GM12878 (cell line): Measurements from ENCODE around the gene PPP3CA. TPM values are rescaled to one million over a fixed set of nuclear protein-coding genes. Genes with fewer than 3 reads are reported as not detected.

Experiments used
- ATAC-seq: fragments of 200-7000 bp; cut with Tn5 transposase; 3 replicates; pipeline ENCODE4 v1.9.1; 2020; ENCODE audit warnings: mild to moderate bottlenecking, moderate library complexity
- BruUV-seq: library from RNA; stranded (reverse); fragments of 400-500 nt; replicated peaks from 2 replicates; lab custom pipeline; 2021; lab: Mats Ljungman, UMichigan
- CTCF ChIA-PET: fragments of 300-600 bp; sonication (Branson Sonifier 250); formaldehyde crosslinking; extraction: SDS; loops from one replicate; lab custom pipeline; 2021; ENCODE audit warnings: inconsistent platforms; lab: Yijun Ruan, JAX
- POLR2A ChIA-PET: fragments of 350-600 bp; formaldehyde crosslinking; extraction: SDS; loops from one replicate; lab custom pipeline; 2021; ENCODE audit warnings: inconsistent platforms; lab: Charles Lee
- RAD21 ChIA-PET: fragments of 300-600 bp; sonication (Branson Sonifier 250); formaldehyde crosslinking; loops from one replicate; lab custom pipeline; 2023; ENCODE audit warnings: antibody characterized with exemption; ENCODE audit not compliant: unreplicated experiment; lab: Charles Lee
- SMC1A ChIA-PET: fragments of 300-600 bp; sonication (Branson Sonifier 250); formaldehyde crosslinking; loops from one replicate; lab custom pipeline; 2023; ENCODE audit not compliant: unreplicated experiment, uncharacterized antibody; lab: Charles Lee
- DNase-seq: peaks from one replicate; pipeline ENCODE4 v3.0.0-alpha.2; 2011; ENCODE audit warnings: low read depth, low spot score
- FAIRE-seq: peaks from 3 replicates; lab custom pipeline; 2011; peaks lifted over from hg19 to GRCh38; lab: Jason Lieb, UNC
- H2AFZ ChIP-seq: 2 replicates; pipeline ENCODE4 v1.6.0; 2011; ENCODE audit warnings: low read depth, low read length, control low read depth; ENCODE audit not compliant: control insufficient read depth
- H3K27ac ChIP-seq: 2 replicates; pipeline ENCODE4 v1.5.1; 2011; ENCODE audit warnings: control low read depth; ENCODE audit not compliant: control insufficient read depth, insufficient read depth
- H3K27me3 ChIP-seq, 2 experiments: replicated peaks in 1 of 2; 2 replicates each; pipeline versions ENCODE4 v1.6.0 to v1.6.1; 2011; ENCODE audit warnings: low read length in 1 of 2; ENCODE audit not compliant: control insufficient read depth in 2 of 2, insufficient read depth in 2 of 2
- H3K36me3 ChIP-seq, 2 experiments: 2 replicates each; pipeline ENCODE4 v1.5.1; 2011; ENCODE audit warnings: low read length in 1 of 2; ENCODE audit not compliant: control insufficient read depth in 2 of 2, insufficient read depth in 2 of 2
- H3K4me1 ChIP-seq: 2 replicates; pipeline ENCODE4 v1.6.1; 2011; ENCODE audit warnings: mild to moderate bottlenecking, low read length, moderate library complexity, mixed read lengths; ENCODE audit not compliant: control insufficient read depth, insufficient read depth
- H3K4me2 ChIP-seq: 2 replicates; pipeline ENCODE4 v1.6.0; 2011; ENCODE audit warnings: control low read depth; ENCODE audit not compliant: control insufficient read depth, insufficient read depth
- H3K4me3 ChIP-seq: fragments of 200-600 bp; sonication (generic); 2 replicates; pipeline ENCODE4 v1.5.1; 2016
- H3K79me2 ChIP-seq: 2 replicates; pipeline ENCODE4 v1.6.0; 2011; ENCODE audit warnings: low read length; ENCODE audit not compliant: control insufficient read depth, insufficient read depth
- H3K9ac ChIP-seq: 2 replicates; pipeline ENCODE4 v1.8.0; 2011; ENCODE audit warnings: low read length, control low read depth, mixed read lengths; ENCODE audit not compliant: control insufficient read depth, insufficient read depth
- H3K9me3 ChIP-seq: replicated peaks from 3 replicates; pipeline ENCODE4 v1.5.1; 2011; ENCODE audit warnings: mild to moderate bottlenecking, low read length; ENCODE audit not compliant: control insufficient read depth, insufficient read depth
- H4K20me1 ChIP-seq: 2 replicates; pipeline ENCODE4 v1.6.0; 2011; ENCODE audit not compliant: control insufficient read depth, insufficient read depth
- BRCA1 ChIP-seq: IDR thresholded peaks from 2 replicates; pipeline ENCODE4 v1.6.1; 2011; ENCODE audit warnings: low read depth, low read length, improper control_type of control experiment
- CBX5 ChIP-seq: sonication (generic); IDR thresholded peaks from 2 replicates; pipeline ENCODE4 v1.6.1; 2016; ENCODE audit warnings: low read depth, moderate library complexity, mild to moderate bottlenecking, inconsistent platforms
- CHD4 ChIP-seq: fragments of 200-600 bp; sonication (generic); IDR thresholded peaks from 2 replicates; pipeline ENCODE4 v1.6.1; 2016; ENCODE audit warnings: mild to moderate bottlenecking
- CREB1 ChIP-seq: IDR thresholded peaks from 2 replicates; pipeline ENCODE4 v1.6.1; 2012; ENCODE audit warnings: low read depth, mild to moderate bottlenecking, inconsistent platforms
- E4F1 ChIP-seq: fragments of 450-650 bp; IDR thresholded peaks from 2 replicates; pipeline ENCODE4 v1.6.1; 2018; ENCODE audit warnings: borderline replicate concordance, mild to moderate bottlenecking; ENCODE audit not compliant: partially characterized antibody
- EED ChIP-seq: sonication (generic); IDR thresholded peaks from 2 replicates; pipeline ENCODE4 v1.6.1; 2016; ENCODE audit warnings: antibody characterized with exemption, low read depth
- FOS ChIP-seq: IDR thresholded peaks from 3 replicates; pipeline ENCODE4 v1.6.1; 2011; ENCODE audit warnings: borderline replicate concordance; ENCODE audit not compliant: insufficient read length; ENCODE audit errors: extremely low read depth
- HDGF ChIP-seq: fragments of 450-650 bp; IDR thresholded peaks from 2 replicates; pipeline ENCODE4 v1.6.1; 2016; ENCODE audit warnings: antibody characterized with exemption
- IKZF1 ChIP-seq: fragments of 450-650 bp; conservative IDR thresholded peaks from 2 replicates; pipeline ENCODE4 v1.6.1; 2017; ENCODE audit warnings: antibody characterized with exemption, mild to moderate bottlenecking
- IRF4 ChIP-seq: IDR thresholded peaks from 2 replicates; pipeline ENCODE4 v1.6.1; 2011; ENCODE audit warnings: low read depth, low read length
- MXI1 ChIP-seq: fragments of 150-350 bp; IDR thresholded peaks from 2 replicates; pipeline ENCODE4 v1.6.1; 2011; ENCODE audit warnings: low read depth, mild to moderate bottlenecking, inconsistent platforms, low read length, improper control_type of control experiment
- NFYA ChIP-seq: IDR thresholded peaks from 2 replicates; pipeline ENCODE4 v1.6.1; 2011; ENCODE audit warnings: low read depth, mild to moderate bottlenecking, low read length, improper control_type of control experiment, borderline replicate concordance
- PAX5 ChIP-seq: IDR thresholded peaks from 2 replicates; pipeline ENCODE4 v1.6.1; 2011; ENCODE audit warnings: low read depth, low read length, borderline replicate concordance
- POLR2A ChIP-seq: IDR thresholded peaks from 2 replicates; pipeline ENCODE4 v1.6.1; 2011; ENCODE audit warnings: low read depth, mild to moderate bottlenecking, low read length
- SRF ChIP-seq, 2 experiments: IDR thresholded peaks; 2 replicates each; pipeline ENCODE4 v1.6.1; 2011; ENCODE audit warnings: low read depth in 2 of 2, low read length in 2 of 2, mild to moderate bottlenecking in 1 of 2, moderate library complexity in 1 of 2
- TCF7 ChIP-seq: IDR thresholded peaks from 2 replicates; pipeline ENCODE4 v1.6.1; 2014; ENCODE audit warnings: antibody characterized with exemption, borderline replicate concordance
- ZZZ3 ChIP-seq: IDR thresholded peaks from 2 replicates; pipeline ENCODE4 v1.6.1; 2011; ENCODE audit warnings: low read depth; ENCODE audit not compliant: control insufficient read depth, insufficient read length
- WGBS: methylation state at CpG from one replicate; pipeline ENCODE4 v1.1.6; 2016; ENCODE audit warnings: low lambda C conversion rate; ENCODE audit not compliant: insufficient replicate concordance, insufficient coverage; ENCODE audit errors: missing lambda C conversion rate; 5-methylcytosine and 5-hydroxymethylcytosine counted together
- in situ Hi-C: fragments of 300-500 bp; cut with MboI; formaldehyde crosslinking; loops from 9 replicates; pipeline ENCODE4 v1.14.3; 2018; ENCODE audit warnings: mixed read lengths
- intact Hi-C: fragments of 100-400 bp; cut with micrococcal nuclease; formaldehyde crosslinking; loops from one replicate; pipeline ENCODE4 v1.14.2; 2022; ENCODE audit not compliant: unreplicated experiment
- polyA plus RNA-seq, 11 experiments: library from polyadenylated mRNA; depleted of rRNA in 4 of 11; unstranded in 6 of 11; stranded (reverse) in 5 of 11; fragments of >200 nt; fragmentation: Nextera tagmentation in 4 of 11; fragmentation: Illumina TruSeq in 1 of 11; extraction: Ambion mirVana in 4 of 11; extraction: Trizol in 1 of 11; gene quantifications; 1 replicate in 1 of 11; 2 replicates in 10 of 11; pipeline versions ENCODE4 v1.2.1 to v1.2.3, GENCODE V29; 2011 to 2016; ENCODE audit warnings: inconsistent platforms in 2 of 11, missing spikeins in 2 of 11, low read depth in 1 of 11
- total RNA-seq, 4 experiments: library from RNA; depleted of rRNA in 3 of 4; stranded (reverse); fragments of >200 nt in 3 of 4; fragmentation: Illumina TruSeq in 1 of 4; extraction: Trizol in 1 of 4; gene quantifications; 2 replicates each; pipeline versions ENCODE4 v1.2.1 to v1.2.3, GENCODE V29; 2013 to 2021
- TF ChIP-seq, protein P1 (sequence below): fragments of 150-350 bp; IDR thresholded peaks from 2 replicates; pipeline ENCODE4 v1.6.1; 2014; ENCODE audit warnings: mild to moderate bottlenecking, low read depth, low read length
- TF ChIP-seq, protein P2 (sequence below): IDR thresholded peaks from 2 replicates; pipeline ENCODE4 v1.6.1; 2011; ENCODE audit warnings: low read depth, low read length, improper control_type of control experiment, borderline replicate concordance

The PPP3CA gene
- total and polyA plus RNA-seq, 10 of the 15 experiments (the other 5 are each of a cell fraction or from before 2014, with no cell fraction given): 0.33 to 9.0 (median 1.0) TPM

DNA sequence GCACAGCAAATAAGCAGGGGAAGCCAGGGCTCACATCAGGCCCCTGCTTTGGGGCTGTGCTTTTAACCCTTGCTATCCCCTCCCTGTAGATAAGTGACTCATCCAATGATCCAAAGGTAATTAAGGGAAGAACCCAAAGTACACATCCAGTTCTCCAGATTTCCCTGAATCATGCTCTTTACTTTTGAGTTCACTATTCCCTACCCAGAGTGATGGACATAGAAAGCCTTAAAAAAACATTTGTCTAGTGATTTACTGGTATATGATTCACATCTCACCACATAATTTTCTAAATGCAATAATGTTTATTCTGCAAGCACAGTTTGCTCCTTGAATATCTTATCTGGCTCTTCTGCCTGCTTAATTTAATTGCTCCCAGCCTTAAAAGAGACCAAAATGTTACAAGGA lies 136.2 kb downstream of the PPP3CA start (continued):
- TF ChIP-seq, protein P1, sequence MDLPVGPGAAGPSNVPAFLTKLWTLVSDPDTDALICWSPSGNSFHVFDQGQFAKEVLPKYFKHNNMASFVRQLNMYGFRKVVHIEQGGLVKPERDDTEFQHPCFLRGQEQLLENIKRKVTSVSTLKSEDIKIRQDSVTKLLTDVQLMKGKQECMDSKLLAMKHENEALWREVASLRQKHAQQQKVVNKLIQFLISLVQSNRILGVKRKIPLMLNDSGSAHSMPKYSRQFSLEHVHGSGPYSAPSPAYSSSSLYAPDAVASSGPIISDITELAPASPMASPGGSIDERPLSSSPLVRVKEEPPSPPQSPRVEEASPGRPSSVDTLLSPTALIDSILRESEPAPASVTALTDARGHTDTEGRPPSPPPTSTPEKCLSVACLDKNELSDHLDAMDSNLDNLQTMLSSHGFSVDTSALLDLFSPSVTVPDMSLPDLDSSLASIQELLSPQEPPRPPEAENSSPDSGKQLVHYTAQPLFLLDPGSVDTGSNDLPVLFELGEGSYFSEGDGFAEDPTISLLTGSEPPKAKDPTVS: no peak
- TF ChIP-seq MXI1: no peak
- TF ChIP-seq CREB1: no peak
- TF ChIP-seq FOS: no peak
- TF ChIP-seq SRF (IDR thresholded peaks at IDR 0.05; ENCODE audit: low read depth in 2 of 2, low read length in 2 of 2): no peak
- no peak for TF ChIP-seq POLR2A
- TF ChIP-seq ZZZ3: no peak

- in situ Hi-C loops: no loop called here
- Histone ChIP-seq H3K27me3 (no peaks in the 10 kb centered on the region), H3K9me3 (no peaks in the 10 kb centered on the region), H3K9ac (no peak overlapping the region), H3K4me1 (no peaks in the 10 kb centered on the region), H3K27ac (no peak overlapping the region), H3K4me3 (no peak overlapping the region), H3K36me3 (no peaks in the 10 kb centered on the region), H3K4me2 (no peak overlapping the region), H2AFZ (no peak overlapping the region), H3K79me2 (no peaks in the 10 kb centered on the region), H4K20me1 (no peaks in the 10 kb centered on the region)
- ChIA-PET POLR2A (no interaction called here), CTCF (no interaction called here), RAD21 (interaction anchor here (0.6 kb wide), 1 partner anchor 59 kb away, joined by 4 read pairs; no protein-coding TSS in a partner anchor), SMC1A (no interaction called here)
- BruUV-seq: no TSS peak
- intact Hi-C loops: no loop called here
- no peak for ATAC-seq
- FAIRE-seq: no peak
- WGBS: 96% methylated on average over 1 of the region's 1 CpG
- no peak for DNase-seq
- no peak for TF ChIP-seq CHD4
- no peak for TF ChIP-seq HDGF
- no peak for TF ChIP-seq PAX5
- no peak for TF ChIP-seq CBX5
- TF ChIP-seq SRF (IDR thresholded peaks at IDR 0.05; ENCODE audit: low read depth in 2 of 2, low read length in 2 of 2): no peak
- TF ChIP-seq EED: no peak
- no peak for TF ChIP-seq NFYA
- no peak for TF ChIP-seq IKZF1
- no peak for TF ChIP-seq BRCA1
- TF ChIP-seq E4F1: no peak
- TF ChIP-seq, protein P2, sequence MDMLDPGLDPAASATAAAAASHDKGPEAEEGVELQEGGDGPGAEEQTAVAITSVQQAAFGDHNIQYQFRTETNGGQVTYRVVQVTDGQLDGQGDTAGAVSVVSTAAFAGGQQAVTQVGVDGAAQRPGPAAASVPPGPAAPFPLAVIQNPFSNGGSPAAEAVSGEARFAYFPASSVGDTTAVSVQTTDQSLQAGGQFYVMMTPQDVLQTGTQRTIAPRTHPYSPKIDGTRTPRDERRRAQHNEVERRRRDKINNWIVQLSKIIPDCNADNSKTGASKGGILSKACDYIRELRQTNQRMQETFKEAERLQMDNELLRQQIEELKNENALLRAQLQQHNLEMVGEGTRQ: no peak
- no peak for TF ChIP-seq TCF7
- TF ChIP-seq IRF4: no peak
Measured at GRCh38 chr4:101210331-101210730, 137.0 kb downstream of the PPP3CA start.
